ENCODE data around the gene HAND2.

Gene HAND2

DNA sequence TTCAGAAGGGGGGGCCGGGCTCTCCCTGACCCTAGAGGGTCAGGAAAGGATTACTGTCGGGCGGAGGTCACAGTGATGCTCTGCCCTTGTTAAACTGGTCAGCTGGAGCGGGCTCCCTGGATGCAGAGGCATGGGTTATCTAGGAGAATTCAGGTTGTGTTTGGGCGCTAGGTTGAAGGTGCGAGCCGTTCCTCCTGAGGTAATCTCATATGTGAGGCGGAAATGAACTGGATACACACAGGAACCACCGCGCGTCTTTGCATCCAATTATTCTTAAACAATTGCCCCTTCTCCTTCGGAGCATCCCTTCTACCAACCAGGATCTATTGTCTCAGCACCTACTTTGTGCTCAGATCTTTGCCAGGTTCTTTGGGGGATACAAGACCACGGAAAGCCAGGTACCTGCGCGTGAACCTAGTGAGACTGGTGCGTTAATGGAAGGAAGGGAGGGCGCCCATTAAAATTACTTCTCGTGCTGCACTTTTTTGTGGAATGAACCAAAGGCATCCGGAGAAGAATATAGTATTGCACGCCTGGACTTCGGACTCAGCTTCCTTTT lies 28.4 kb downstream of the HAND2 start:
- no peak for DNase-seq

DNA sequence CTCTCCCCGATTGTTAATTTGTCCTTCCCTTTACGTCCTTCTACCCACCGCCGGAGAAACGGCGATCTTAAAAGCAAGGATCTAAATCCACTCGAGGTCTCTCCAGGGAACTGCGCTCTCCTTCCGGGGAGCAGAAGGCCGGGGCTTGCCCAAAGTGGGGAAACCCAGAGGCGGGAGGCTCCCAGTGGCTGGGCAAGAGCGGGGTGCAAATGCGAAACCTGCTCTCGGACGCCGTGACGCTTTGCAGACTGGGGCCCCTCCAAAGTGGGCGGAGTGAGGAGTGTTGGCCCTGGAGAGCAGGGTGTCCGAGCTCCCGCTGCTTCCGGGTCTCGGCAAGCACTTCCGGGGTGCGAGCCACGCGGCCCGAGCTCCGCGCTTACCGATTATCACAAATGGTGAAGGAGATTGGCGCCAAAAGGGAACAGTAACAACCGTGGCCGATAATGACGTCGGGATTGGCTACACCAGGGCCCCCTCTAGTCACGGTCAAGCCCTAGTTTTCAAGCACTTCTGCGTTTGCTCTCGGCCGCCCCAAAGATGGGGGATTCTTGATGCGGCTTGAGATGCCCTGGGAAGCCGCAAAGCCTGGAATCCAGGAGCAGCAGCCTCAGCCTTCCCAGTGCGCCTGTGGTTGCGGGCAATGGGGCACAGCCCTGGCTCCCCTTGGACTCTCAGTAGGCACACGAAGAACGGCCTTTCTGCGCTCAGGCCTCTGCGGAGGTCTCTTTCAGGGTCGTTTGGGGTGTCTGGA lies 29.0 kb downstream of the HAND2 start:
- DNase-seq = peak; percentile 47 to 71 (median 55)

DNA sequence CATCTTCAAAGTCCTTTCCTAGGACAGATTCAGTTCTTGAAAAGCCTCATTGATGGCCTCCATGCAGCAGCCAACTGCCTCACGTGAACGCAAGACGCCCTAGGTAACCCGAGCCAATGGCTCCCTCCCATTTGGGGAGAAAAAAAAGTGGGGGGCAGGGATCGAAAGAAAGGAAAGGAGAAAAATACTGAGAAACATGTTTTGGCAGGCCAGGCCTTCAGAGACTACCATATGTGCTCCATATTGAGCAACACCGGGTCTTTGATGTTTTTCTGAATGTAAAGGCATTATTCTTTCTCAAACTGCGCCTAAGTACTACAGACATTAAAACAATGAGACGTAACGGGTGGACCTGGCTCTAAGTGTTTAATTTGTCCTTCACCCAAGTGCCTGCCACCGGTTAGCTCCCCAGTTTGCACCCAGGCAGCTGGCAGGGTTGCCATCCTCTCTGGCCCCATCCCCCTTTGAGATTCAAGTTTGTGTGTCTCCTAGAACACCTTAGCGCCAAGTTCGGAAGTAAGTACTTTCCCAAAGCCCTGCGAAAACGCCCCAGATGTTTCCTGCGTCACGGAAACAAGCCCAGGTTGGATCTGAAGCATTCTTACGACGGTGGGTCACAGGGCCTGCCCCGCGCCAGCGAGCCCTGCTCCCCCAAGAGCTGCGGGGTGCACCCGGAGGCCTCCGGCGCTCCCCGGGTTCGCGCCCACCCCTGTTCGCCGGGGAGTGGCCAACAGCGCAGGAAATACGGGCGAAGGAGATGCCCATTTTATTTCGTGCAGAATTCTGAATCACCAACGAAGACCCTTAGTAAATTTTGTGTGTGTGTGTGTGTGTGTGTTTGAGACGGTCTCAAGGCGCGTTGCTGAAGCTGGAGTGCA lies 30.1 kb downstream of the HAND2 start:
- DNase-seq = no peak

DNA sequence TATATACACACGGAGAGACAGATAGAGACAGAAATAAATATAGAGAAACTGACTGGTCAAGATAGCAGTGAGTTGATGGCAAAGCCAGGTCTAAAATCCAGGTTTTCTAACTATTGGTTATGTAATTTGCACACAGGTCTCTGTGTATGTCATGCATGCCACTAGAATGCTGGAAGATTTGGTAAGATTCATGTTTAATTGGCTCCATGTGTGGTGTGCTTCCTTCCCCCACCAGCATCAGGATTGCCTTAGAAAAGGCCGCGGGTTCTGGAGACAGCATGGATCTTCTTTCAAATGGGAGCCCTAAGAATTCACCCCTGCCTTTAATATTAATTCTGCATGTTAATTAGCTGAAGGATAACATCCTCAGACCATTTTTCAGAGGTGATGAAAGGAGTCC lies 31.3 kb downstream of the HAND2 start:
- DNase-seq = no peak

- peak in 1 of 3 donors; percentile 47 for DNase-seq
These were observed 32.0 kb downstream of the HAND2 start for GRCh38 chr4:173498023-173498422.

- DNase-seq = peak; percentile 69 to 78 (median 71)
These were observed 35.7 kb downstream of the HAND2 start for GRCh38 chr4:173494013-173494970.

GRCh38 chr4:173493041-173493440 lies 37.0 kb downstream of the HAND2 start:
- no peak for DNase-seq

DNA sequence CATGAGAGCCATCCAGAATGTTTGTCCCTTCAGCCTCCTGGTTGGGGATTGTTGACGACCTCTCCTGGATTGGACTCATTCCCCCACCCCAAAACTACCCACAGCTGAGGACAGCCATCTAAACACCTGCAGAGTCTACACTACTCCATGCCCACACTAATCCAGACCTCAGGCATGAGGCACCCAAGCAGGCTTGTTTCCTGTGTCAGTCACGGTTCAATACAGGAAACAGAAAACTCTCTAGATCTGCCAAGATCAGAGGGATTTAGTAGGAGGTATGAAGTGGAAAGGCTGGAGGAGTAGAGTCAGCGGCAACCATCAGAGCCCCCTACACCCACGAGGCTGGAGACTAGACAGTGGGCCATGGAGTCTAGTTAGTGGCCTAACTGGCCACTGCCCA lies 37.7 kb downstream of the HAND2 start:
- DNase-seq = no peak

DNA sequence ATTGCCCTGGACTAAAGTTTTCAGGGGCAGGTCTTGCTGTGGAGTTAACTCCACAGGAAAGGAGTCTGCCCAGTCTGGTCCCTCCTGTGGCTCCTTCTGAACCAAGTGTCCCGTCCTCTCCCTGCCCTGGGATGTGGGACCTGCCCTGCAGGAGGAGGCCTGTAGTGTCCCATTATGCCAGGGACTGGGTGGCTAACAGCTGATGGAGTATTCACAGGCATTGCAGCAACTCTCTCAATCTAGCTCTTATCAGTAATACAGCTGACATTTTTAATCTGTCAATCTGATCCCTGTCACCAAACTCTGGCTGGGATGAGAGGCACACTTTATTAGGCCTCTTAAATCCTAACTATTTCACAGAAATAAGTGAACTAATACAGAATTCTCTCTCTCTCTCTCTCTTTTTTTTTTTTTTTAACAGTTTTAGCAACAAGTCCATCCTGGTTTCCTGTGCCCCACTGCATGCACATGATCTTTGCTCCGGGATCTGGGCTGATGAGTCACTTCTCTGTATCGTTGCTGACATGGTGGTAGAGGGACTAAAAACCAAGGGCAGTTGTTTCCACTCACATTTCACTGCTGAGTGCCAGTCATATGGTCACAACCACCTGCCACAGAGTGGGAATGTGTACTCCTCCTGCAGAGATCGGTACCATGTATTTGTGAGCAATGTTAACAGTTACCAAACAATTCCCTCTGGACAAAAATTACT lies 39.1 kb downstream of the HAND2 start:
- peak; percentile 63 to 69 (median 67) for DNase-seq

- peak in 2 of 3 donors; percentile 32 to 60 for DNase-seq
These were observed 39.8 kb downstream of the HAND2 start for GRCh38 chr4:173490256-173490655.

- no peak for DNase-seq
These were observed 40.5 kb downstream of the HAND2 start for GRCh38 chr4:173489514-173489913.

GRCh38 chr4:173488656-173489055 lies 41.4 kb downstream of the HAND2 start:
- DNase-seq = no peak

DNA sequence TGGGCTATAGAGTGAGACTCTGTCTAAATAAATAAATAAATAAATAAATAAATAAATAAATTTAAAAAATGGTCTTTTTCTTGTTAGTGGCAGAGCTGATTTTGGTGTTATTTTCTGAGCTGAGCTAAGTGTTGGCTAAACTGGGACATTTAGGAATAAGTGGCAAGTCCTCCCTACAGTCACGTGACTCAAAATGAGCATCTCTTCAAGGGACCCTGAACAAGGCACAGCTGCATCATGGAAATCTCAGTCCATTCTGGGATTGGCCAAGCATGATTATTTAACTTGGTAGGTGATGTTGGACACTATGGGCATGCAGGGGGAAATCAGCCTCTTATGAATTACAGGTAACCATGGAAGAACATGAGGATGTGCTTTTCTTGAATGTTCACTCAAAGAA lies 42.0 kb downstream of the HAND2 start:
- no peak for DNase-seq

- no peak for DNase-seq
These were observed 43.2 kb downstream of the HAND2 start for GRCh38 chr4:173486714-173487392.

GRCh38 chr4:173485164-173485563 lies 44.9 kb downstream of the HAND2 start:
- peak in 1 of 3 donors; percentile 49 for DNase-seq

DNA sequence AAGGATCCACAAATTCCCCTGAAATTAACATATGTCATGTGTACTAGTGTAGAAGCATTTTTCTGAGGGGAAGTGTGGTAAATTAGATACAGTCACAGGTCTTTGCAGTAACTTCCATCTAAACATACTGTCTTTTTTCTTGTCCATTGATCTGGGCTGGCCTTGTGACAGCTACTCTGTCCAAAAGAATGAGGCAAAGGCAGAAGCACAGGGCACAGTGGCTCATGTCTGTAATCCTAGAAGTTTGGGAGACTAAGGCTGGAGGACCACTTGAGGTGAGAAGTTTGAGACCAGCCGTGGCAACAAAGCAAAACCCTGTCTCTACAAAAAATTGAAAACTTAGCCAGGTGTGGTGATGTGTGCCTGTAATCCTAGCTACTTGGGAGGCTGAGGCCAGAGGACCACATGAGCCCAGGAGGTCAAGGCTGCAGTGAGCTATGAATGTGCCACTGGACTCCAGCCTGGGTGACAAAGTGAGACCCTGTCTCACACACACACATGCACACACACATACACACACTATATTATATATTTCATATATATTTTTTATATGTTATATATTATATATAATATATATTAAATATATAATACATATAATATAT lies 47.6 kb downstream of the HAND2 start:
- DNase-seq = no peak

DNA sequence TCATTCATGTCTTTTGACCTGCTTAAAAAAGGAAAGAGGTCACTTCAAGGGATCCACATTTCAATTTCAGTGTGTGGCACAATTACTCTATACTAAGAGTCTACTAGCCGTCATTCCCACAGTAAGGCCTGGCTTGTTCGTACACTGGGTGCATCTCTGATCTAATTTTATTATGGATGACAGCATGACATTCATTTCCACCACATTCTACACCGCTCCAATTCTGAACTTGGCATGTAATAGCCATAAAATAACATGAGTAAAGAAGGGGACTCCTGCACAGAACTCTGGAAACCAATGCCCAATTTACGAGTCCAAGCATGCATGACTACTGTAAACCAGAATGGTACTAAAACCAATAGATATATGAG lies 51.1 kb downstream of the HAND2 start:
- no peak for DNase-seq

DNA sequence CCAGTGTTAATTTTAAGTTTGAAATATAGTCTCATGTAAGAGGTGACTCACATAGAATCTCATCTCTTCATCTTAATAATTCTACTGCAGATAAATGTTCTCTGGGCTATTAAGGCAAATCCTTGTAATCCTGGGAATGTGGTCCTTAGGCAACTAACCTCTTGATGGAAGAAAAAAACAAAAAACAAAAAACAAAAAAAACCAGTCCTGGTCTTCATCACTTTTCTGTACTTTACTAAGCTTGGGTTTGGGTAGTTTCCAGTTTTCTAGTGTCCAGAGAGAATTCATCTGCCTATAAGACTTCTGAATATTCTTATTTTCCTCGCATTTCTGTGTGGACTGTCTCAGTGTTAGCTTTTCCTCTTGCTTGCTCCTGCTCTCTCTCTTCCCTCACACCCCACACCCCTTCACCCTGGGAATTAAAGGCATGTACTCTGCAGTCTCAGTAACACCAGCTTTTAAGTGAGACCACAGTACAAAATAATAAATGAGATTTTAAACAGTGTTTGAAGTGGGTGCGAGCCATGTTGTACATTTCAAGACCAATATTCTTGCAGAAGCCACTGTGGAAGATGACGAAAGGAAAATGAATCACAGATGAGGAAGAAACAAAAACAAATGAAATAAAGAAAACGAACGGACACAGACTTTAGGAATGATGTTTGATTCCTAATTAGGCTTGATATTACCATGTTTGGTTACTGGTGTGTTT lies 51.7 kb downstream of the HAND2 start:
- DNase-seq = no peak

- DNase-seq = no peak
These were observed 53.0 kb downstream of the HAND2 start for GRCh38 chr4:173477016-173477415.

Data from suppressor macrophage treated with lipopolysaccharide for 1 hour (primary cell).